ENCODE measurements around the gene TRAK1. TPM values are rescaled to one million over a fixed set of nuclear protein-coding genes. Genes with fewer than 3 reads are reported as not detected.

Gene TRAK1
- total RNA-seq, 1 donor from 2014 or later, result 13.5 TPM

DNA sequence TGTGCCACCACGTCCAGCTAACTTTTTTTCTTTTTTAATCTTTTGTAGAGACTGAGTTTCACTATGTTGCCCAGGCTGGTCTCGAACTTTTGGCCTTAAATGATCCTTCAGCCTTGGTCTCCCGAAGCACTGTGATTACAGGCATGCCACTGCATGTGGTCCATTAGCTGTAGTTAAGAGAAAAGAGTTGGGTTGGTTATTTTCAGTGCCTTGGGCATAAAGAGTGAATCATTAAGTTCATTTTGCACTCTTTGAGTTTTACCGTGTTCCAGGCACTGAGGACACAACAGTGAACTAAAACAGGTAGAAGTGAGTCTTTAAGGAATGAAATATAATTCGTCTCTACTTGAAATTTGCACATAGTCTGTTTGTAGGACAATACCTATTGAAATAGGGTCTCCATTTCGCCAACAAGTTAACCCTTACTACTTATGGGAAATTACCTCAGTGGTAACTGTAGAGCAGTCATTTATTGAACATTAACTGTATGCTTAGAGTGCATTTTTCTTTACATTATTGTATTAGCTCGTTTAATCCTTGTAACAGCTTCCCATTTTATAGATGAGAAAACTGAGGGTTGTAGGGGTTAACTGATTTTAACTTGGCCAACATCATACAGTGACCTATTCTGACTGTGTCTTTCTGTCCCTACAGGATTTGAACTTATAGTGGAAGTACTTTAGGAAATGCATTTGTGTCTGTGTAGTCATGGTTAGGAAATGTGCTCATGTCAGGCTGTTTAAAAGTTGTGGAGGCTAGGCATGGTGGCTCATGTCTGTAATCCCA is 22.7 kb upstream of the TRAK1 start:
- no peak for DNase-seq (ENCODE audit: low spot score)

DNA sequence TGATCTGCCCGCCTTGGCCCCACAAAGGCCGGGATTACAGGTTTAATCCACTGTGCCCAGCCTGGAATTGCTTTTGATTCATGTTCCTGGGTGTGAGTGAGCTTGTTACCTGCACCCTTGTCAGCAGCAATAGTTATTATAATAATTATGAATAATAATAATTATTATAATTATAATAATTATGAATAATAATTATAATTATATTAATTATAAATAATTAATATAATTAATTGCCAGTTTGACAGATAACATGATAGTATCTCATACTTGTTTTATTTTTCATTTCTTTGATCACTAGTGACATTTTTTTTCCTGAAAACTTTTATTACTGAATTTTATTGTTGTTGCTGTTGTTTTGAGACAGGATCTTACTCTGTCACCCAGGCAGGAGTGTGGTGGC is 21.1 kb upstream of the TRAK1 start:
- DNase-seq (ENCODE audit: low spot score), result no peak

DNA sequence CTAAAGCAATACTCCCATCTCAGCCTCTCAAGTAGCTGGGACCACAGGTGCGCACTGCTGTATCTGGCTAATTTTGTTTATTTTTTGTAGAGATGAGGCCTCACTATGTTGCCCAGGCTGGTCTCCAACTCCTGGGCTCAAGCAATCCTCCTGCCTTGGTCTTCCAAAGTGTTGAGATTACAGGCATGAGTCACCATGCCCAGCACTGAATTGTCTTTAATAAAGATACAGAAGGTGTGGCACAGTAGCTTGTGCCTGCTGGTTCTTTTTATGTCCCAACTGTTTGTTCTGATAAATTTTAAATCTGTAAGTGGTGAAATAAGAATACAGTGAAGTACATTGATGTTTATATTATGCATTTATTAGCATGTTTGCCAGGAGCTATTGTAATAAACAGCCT is 20.6 kb upstream of the TRAK1 start:
- no peak for DNase-seq (ENCODE audit: low spot score)

DNA sequence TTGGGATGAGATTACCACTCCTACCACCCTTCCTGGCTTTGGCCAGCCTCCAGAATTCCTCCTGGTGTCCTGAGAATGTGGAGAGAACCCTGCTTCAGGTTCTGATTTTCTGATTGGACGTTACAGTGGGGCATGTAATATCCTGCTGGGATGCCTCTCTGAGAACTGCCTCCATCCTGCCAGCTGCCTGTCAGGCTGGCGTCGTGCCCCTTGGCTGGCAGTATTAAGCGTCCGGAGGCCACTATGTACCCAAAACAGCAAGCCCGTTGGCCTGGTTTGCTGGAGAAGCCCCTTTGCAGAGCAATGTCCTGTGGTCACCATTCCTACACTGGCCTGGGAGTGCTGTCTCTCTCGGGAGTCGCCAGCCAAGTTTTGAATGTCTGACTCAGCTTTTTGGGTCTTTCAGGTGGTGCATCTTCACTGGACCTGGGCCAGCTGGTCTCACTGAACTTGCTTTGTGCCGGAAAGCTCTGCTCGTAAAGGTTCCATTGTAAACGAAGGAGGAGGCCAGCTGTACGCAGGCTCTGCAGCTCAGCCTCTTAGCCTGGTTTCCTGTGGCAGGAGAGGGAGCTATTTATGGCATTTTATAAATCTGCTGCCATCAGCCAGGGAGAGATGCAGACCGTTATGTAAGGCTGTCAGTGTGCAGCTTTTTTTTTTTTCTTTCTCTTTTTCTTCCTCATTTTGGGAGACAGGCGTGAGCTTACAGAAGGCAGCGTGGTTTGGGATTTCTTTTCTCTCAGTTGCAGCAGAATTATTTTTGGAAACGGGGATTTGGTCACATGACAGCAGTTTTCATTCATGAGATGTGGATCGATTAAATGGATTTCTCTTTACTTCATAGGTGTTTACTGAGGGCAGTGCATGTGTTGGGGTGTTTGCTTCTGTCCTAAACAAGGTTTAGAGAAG is 19.0 kb upstream of the TRAK1 start:
- peak; percentile 89 for DNase-seq (ENCODE audit: low spot score)

DNA sequence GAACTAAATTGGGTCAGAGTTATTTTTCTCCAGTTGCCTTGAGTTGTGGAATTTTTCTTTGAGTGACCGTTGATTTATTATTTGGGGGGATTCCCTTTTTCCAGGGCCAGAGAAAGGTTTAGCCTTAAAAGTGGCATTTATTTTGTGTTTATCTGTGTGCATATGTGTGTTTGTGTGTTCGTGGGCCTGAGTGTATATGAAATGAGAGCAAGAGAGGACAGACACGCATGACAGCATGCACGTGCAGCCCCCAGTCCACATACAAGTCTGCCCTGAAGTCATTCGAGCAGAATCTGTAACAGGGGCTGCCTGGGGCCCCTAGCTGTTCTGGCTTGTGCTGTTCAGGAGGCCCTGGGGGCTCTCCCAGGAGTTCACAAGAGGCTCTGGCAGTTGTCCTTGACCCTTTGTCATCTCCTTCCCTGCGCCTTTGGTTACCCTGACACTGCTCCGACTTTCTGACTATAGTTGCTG is 18.3 kb upstream of the TRAK1 start:
- peak; percentile 25 for DNase-seq (ENCODE audit: low spot score)

DNA sequence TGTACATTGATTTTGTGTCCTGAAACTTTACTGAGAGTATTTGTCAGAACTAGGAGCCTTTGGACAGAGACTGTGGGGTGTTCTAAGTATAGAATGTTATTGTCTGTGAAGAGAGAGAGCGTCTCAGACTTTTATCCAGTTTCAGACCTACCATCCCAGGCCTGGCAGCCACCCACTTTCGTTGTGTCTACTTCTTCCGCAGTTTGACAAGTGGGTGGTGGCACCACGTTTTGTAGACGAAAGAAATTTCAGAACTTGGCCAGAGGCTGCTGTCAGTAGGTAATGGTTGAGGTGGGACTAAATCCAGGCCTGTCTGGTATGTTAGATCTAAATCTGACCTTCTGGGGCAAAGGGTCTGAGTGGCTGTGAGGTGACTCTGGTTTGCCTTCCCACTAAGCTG is 13.4 kb upstream of the TRAK1 start:
- DNase-seq (ENCODE audit: low spot score), result no peak

DNA sequence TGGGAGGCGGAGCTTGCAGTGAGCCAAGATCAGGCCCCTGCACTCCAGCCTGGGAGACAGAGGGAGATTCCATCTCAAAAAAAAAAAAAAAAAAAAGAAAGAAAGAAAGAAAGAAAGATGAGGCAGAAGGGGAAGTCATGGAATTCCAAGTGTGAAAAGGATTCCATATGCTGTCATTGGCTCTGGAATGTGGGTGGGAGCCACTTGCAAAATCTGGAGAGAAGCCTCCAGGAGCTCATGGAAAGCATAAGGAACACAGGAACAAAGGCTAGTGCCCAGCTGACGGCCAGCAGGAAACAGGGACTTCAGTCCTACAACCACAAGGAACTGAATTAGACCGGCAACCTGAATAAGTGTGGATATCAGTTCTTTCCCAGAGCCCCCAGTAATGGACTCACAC is 12.5 kb upstream of the TRAK1 start:
- no peak for DNase-seq (ENCODE audit: low spot score)

DNA sequence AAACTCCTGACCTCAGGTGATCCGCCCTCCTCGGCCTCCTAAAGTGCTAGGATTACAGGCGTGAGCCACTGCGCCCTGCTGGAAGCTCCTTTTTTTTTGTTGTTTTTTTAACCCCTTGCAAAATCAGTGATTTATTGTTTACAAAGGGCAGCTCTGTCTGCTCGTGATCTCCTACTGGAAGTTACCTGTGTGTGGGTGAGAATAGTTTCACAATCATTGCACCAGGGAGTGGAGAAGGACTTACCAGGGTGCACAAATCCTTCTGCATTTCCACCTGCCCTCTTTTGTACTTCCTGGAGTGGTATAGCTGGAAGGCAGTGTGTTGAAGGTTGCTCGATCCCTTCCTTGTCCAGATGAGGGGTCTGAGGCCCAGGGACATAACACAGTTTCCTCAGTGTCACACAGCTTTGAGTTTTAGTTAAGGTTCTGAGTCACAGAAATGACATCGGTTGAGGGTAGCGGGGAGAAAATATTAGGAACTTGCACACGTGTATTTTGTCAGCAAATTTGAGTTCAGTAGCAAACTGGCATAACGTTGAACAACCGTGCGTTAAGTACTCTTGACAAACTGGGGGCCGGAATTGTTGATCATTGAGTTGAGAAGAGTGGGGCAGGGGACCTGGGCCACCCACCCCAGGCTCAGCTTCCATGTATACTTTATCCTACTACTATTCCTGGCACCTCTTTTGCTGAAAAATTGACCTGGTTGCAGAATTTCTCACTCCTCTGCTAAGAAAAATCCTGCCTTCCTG is 11.3 kb upstream of the TRAK1 start:
- no peak for DNase-seq (ENCODE audit: low spot score)

DNA sequence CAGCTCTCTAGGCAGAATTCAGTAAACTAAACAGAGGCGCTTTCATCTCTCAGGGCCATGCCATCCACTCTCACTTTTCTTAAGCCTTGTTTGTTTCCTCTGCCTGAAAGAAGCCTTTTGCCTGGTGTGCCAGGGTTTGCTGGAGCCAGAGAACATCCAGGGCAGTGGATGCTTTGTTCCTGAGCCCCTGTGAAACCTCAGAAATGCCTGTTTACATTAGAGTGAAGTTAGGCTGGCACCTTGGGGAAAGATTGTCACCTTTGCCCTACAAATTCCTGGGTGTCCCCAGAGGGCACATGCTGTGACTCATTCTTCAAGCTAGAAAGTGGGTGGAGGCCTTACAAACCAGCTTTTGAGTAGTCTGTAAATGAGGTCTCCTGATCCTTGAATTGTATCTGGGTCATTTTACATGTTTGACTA is 10.7 kb upstream of the TRAK1 start:
- DNase-seq (ENCODE audit: low spot score), result peak; percentile 44

DNA sequence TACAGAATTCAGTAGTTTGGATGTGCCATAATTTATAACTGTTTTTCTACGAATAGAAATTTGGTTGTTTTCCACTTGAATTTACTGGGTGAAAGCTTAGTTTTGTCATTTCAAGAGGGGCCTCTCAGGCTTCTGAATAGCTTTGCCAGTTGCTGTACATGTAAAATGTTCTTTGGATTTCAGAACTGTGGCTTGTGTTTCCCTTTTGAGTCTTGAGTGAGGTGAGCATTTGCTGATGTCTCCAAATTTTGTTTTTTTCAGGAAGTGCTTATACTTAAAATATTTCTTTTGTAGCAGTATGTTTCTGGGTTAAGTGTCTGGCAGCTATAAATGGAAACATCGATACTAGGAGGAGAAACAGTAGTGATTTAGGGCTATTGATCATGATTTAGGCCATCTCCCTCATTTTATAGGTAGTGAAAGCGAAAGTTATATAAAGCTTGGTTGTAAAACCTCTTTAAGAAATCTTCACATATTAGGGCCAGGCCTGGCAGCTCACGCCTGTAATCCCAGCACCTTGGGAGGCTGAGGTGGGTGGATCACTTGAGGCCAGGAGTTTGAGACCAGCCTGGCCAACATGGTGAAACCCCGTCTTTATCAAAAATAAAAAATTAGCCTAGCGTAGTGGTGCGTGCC is 9.2 kb upstream of the TRAK1 start:
- no peak for DNase-seq (ENCODE audit: low spot score)

DNA sequence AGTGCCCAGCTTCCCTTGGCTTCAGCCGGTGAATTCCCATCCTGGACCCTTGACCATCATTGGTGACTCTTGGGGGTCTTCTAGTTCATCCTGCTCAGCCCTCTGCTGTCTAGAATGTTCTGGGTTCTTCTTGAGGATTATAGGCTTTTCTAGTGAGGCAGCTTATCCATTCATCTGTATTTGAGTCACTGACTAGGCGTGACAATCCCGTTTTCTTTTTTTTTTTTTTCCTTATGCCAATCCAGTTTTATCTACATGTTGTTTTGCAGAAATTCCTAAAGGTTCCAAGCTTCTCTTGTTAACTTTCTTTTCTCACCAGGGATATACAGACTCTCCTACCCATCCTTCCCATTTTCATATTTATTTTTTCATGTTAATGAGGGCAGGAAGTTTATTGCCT is 6.6 kb upstream of the TRAK1 start:
- no peak for DNase-seq (ENCODE audit: low spot score)

DNA sequence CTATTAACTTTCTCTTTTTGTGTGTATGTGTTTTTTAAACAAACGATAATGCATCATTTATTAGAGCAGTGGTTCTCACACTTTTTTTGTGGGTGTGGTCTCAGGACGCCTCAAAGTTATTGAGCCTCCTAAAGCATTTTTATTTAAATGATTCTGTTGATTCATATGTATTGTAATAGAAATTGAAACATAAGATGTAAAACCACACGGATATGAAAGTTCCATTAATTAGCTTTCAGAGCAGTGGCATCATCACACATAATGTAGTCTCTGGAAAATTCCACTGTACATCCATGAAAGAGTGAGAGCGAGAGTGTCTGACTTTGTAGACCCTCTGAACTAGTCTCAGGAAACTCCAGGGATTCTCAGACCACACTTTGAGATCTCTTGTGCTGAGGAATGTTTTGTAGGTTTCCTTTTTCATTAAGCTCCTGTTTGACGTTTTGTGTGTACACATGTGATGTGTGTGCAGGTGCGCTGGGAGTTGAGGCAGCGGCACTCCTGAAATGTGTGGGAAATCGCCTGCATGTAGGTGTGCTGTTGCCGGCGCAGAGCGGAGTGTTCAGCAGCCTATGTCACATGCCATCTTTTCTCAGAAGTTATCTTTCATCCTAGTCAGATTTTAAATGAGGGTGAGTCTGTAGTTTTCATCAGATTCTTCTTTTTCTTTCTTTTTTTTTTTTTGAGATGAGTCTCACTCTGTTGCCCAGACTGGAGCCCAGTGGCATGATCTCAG is 5.3 kb upstream of the TRAK1 start:
- no peak for DNase-seq (ENCODE audit: low spot score)

DNA sequence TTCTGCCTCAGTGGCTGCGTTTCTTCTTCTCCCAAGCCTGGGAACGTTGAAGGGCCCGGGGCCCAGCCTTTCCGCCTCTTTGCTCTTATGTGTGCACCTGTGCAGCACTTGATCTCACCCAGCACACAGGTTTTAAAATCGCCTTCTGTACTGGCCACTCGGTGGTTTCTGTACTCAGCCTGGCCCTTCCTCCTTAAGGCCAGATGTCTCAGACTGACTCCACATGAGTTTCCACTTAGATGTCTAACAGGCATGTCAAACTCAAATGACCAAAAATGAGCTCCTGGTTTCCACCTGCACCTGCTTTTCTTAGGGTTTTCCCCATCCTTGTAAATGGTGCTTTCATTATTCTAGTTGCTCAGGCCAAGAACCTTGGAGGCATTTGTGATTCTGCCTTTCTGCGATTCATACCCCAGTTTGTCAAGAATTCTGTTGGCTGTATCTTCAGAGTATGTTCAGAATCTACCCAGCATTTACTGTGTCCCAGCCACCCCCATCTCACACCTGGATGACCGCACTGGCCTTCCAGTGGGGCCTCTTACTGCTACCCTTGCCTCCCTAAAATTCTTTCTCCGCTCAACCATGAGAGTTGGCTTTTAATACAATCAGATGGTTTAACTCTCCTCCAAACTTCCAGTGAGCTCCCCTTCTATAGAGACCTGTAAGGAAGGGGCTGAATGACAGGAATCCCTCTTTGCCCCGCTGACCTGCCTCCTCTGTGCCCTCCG is 2.2 kb upstream of the TRAK1 start:
- no peak for DNase-seq (ENCODE audit: low spot score)

DNA sequence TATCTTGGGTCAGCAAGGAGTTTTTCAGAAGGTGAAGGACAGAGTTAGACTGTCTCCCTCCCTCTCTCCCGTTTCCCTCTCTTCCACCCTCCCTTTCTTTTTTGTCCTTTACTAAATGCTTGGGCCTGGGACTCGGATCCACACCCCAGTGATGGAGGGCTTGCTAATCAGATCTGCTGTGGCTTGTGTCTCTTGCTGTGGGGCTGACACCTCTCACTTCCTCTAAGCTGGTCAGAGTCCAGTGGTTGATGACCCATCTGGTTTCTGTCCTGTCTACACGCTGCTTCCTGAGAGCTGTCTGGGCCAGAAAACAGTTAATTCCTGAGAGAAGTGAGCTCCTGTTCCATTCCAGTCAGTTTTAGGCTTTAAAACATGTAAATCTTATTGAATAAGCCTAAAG is 849 bp downstream of the TRAK1 start:
- no peak for DNase-seq (ENCODE audit: low spot score)

DNA sequence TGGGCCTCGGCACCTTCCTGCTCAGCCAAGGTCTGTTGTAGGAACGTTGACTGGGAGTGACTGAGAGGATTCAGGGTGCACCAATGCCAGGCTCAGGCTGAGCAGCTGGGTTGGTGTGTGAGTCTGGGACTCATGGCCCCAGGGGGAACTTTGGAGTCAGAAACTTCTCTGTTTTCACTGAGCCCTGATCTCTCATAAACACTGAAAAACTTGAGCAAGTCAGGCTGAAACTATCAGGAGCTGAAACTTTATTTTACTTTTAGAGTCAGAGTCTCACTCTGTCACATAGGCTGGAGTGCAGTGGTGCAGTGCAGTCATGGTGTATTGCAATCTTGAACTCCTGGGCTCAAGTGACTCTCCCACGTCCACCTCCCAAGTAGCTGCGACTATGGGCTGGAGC is 3.0 kb downstream of the TRAK1 start:
- no peak for DNase-seq (ENCODE audit: low spot score)

DNA sequence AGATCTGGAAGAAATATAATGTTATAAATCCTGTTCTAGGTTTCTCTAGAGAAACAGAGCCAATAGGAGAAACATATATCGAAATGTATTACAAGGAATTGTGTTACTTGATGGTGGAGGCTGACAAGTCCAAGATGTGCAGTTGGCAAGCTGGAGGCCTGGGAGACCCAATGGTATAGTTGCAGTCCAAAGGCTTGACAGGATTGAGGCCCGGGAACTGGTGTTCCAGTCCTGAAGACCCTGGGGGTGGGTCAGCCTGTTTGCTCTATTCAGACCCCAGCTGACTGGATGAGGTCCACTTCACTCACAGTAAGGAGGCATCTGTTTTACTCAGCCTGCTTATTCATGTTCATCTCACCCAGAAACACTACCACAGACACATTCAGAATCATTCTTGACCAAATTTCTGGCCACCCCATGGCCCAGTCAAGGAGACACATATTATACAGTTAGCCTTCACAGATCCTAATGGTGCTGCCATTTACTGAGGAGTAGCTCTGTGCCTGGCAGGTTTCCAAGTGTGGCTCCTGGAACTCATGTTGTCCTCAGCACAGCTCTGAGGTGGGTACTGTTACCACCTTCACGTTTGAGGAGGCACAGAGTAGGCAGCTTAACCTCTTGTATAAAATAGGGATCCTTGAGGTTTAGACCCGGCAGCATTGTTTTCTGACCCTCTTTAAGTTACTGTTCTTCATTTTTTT is 3.7 kb downstream of the TRAK1 start:
- DNase-seq (ENCODE audit: low spot score), result no peak

DNA sequence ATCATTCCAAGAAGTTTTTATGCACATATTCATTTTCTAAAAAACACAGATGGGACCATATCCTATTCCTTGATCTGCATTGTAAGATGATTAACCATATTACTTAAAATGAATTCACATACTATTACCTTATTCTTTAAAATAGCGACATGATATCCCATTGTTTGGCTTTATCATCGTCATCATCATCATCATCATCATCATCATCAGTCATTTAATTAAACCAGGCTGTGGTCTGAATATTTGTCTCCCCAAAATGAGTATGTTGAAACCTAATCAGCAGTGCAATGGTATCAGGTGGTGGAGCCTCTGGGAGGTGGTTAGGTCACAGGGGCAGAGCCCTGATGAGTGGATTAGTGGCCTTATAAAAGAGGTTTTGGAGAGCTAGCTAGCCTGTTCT is 4.4 kb downstream of the TRAK1 start:
- DNase-seq (ENCODE audit: low spot score), result no peak

DNA sequence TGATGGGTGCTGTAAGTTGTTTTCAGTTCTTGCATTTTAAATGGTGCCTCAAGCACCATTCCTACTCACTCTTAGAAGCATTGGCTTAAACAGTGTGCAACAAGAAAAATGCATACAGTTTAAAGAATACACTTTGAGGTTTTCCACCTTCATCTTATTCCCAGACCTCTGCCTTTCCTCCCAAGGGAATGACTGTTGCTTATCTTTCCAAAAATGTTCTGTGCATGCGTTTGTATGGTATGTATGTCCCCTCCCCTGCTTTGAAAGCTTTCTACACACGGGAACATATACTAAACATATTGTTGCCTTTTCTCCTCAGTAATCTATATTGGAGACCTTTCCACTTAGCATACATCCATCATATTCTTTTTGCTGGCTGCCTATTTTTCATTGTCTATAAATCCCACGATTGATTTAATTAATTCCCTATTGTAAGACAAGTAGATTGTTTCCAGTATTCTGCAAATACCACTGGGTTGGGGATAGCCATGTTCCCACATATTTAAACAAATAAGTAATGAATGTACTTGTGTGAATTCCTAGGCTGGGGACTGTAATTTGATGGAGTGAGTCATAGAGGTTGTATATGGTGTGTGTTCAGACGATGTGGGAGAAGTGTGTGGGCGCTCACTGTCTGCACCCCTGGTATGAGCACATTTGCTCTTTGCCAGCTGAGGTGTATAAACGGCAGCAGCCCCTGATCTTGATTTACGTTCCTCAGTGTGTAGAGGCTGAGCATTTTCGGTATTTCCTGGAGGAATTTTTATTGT is 5.8 kb downstream of the TRAK1 start:
- DNase-seq (ENCODE audit: low spot score), result no peak

DNA sequence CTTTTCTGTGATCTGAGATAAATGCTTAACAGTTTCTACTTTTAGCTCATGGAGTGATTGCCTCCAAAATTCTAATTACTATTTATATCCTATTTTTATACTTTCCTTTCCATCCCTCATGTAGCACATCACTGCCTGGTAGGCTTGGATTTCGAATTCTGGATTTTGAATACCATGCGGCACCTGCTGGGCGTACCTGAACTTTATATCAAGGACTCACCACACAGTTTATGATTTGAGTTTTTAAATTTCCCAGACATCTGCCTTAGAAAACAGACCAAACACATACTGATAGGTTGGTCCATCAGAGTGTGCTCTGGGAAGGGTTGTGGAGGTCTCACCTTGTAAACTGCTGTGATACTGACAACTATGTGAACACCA is 6.4 kb downstream of the TRAK1 start:
- no peak for DNase-seq (ENCODE audit: low spot score)

All from umbilical cord (tissue), 2 donors.